B cell (primary cell): ENCODE data around the gene ERBIN.

ENCODE experiments used
- CTCF ChIP-seq: fragments of 200-600 bp; IDR thresholded peaks from one replicate; pipeline ENCODE4 v1.8.0; 2022; ENCODE audit warnings: antibody characterized with exemption, mild to moderate bottlenecking
- EZH2 ChIP-seq: IDR thresholded peaks from 2 replicates; pipeline ENCODE4 v1.6.1; 2012; ENCODE audit warnings: borderline replicate concordance, low read depth, mild to moderate bottlenecking, moderate library complexity, low read length; ENCODE audit not compliant: insufficient read depth, poor library complexity, severe bottlenecking

GRCh38 chr5:66057239-66057638 is 130.9 kb downstream of the ERBIN start:
- TF ChIP-seq CTCF (no peak), EZH2 (no peak)
